MM.1S (cell line): ENCODE results near the gene KLRG1.

Experiments
- CTCF ChIP-seq: fragments of 300-600 bp; sonication (generic); IDR thresholded peaks from 2 replicates; pipeline ENCODE4 v1.5.1; 2016; ENCODE audit warnings: antibody characterized with exemption, low read length, mixed read lengths
- EZH2 ChIP-seq: fragments of 300-600 bp; sonication (generic); optimal IDR thresholded peaks from 2 replicates; pipeline ENCODE3; 2017; ENCODE audit warnings: low read depth, mild to moderate bottlenecking, antibody characterized with exemption, low read length, mixed read lengths
- EZH2phosphoT487 ChIP-seq: fragments of 300-600 bp; sonication (generic); IDR thresholded peaks from 2 replicates; pipeline ENCODE4 v1.6.1; 2018; ENCODE audit warnings: antibody characterized with exemption, low read length

GRCh38 chr12:8989413-8989812 is at the start of gene KLRG1:
- TF ChIP-seq CTCF: no peak
- no peak for TF ChIP-seq EZH2phosphoT487
- no peak for TF ChIP-seq EZH2
